GM18858 (cell line): Measurements from ENCODE around the gene ARHGEF16.

ENCODE experiments used
- ATAC-seq: cut with Tn5 transposase; IDR thresholded peaks from one replicate; pipeline ENCODE4 v1.9.1; 2021; ENCODE audit not compliant: unreplicated experiment

Gene ARHGEF16

GRCh38 chr1:3466366-3467075 lies 12.1 kb downstream of the ARHGEF16 start:
- ATAC-seq, result no peak

- ATAC-seq, result no peak
These were observed 12.9 kb downstream of the ARHGEF16 start for GRCh38 chr1:3467096-3468036.

GRCh38 chr1:3468236-3469103 lies 14.0 kb downstream of the ARHGEF16 start:
- ATAC-seq, result no peak

DNA sequence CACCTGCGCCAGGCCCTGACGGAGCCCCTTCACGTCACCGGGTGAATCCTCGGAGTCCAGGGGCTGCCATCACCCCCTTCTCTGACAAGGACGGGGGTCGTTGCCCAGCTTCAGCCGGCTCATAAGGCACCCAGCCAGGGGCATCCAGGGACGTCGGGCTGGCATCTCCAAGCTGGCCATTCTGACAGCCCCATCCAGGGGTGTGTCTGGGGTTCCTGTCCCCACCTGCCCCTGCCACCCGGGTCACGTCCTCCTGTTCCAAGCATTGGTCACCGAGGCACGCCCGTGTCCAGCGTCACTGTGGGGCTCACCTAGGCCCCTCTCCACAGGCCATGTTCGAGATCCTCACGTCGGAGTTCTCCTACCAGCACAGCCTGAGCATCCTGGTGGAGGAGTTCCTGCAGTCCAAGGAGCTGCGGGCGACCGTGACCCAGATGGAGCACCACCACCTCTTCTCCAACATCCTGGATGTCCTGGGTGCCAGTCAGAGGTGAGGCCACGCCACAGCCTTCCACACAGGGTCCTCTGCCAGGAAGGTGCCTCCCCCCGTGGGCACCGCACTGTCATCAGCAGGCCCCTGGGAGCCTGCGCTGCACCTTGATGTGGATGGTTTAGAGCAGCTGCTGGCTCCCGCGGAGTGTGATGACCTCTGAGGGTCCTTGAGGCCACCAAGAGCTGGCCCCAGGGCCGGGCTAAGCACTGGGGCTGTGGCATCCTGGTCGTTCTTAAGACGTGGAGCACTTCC lies 14.8 kb downstream of the ARHGEF16 start:
- ATAC-seq, result no peak

DNA sequence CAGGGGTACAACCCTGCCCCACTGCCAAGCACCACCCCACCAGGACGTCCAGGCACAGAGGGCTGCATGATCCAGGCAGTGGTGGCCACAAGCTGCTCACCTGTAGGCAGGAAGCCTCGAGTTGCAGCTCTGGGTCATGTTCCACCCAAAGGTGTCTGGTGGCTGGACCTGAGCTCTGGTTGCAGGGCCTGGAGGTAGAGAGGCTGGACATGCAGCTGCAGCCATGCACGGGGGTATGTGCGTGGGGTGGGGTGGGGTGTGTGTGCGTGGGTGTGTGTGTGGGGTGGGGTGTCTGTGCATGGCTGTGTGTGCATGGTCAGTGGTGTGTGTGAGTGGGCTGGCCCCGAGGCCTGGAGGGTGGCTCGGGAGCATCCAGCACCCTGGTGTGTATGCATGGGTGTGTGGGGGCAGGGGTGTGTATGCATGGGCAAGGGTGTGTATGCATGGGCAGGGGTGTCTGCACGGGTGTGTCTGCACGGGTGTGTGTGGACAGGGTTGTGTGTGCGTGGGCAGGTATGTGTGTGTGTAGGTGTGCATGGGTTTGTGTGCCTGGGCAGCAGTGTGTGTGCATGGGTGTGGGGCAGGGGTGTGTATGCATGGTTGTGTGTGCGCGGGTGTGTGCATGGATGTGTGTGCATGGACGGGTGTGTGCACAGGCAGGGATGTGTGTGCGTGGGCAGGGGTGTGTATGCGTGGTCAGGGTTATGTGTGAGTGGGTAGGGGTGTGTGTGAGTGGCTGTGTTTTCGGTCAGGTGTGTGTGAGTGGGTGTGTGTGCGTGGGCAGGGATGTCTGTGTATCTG lies 15.6 kb downstream of the ARHGEF16 start:
- ATAC-seq, result no peak

- ATAC-seq, result no peak
These were observed 16.3 kb downstream of the ARHGEF16 start for GRCh38 chr1:3470650-3471355.

DNA sequence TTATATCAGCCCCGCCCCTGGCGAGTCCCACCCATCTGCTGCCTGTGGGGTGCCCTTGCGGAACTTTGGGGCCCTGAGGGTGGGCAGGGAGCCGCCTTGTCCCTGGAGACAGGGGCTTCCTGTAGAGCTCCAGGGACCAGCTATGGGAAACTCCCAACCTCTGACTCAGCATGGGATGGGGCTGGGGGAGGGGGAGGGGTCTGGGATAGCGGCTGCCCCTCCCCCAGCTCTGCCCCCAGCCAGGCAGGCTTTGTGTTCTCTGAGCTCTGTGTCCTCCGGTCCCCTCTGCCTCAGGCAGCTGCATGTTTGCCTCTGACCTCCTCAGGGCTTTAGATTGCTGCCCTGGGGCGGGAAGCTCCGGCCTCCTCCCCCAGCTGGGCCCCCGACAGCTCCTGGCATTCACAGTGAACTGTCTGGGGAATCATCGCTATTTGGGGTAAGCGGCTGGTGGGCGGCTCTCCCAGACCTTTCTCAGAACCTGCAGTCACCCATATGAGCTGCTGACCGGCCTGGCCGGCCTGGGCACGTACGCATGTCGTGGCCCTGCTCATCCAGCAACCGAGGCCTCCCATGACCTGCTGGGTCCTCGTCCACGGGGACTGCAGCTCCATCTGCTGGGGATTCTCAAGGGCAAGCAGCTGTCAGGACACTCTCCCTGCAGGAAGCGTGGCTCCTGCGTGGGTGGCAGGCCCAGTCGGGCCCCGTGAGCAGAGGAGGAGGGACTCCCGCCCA lies 17.1 kb downstream of the ARHGEF16 start:
- no peak for ATAC-seq

- ATAC-seq, result no peak
These were observed 17.8 kb downstream of the ARHGEF16 start for GRCh38 chr1:3472088-3472850.

- ATAC-seq, result no peak
These were observed 18.4 kb downstream of the ARHGEF16 start for GRCh38 chr1:3472906-3473305.

DNA sequence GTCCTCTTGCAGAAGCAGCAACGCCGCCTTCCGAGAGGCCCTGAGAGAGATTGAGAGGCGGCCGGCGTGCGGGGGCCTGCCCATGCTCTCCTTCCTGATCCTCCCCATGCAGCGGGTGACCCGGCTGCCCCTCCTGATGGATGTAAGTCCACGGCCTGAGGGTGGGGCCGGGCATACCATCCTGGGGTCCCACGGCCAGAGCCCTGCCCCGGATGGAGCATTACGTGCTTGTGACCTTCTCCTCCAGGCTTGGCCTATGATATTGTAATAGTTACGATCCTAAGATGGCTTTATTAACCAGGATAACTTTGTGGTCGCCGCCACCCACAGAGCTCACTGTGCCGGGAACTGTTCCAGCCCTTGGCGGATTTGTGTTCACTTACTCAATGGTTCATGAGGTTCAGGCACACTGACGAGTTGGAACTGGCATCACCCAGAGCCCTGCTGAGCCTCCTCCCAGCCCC lies 18.9 kb downstream of the ARHGEF16 start:
- ATAC-seq, result no peak

- no peak for ATAC-seq
These were observed 19.6 kb downstream of the ARHGEF16 start for GRCh38 chr1:3474016-3474415.

DNA sequence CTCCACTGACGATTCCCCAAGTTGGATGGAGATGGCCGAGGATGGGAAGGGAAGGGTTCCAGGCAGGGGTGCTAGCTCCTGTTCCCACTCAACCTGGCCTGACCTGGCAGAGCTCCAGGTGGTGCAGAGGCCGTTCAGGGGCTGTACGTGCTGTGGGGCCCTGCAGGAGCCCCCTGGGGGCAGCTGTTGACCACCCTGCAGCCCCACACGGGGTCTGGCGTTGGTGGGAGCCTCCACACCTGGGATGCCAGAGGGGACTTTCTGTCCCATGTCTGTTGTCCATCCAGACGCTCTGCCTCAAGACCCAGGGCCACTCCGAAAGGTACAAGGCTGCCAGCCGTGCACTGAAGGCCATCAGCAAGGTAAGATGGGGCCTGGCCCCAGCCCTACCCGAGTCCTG lies 20.0 kb downstream of the ARHGEF16 start:
- ATAC-seq, result no peak

GRCh38 chr1:3475839-3476573 lies 21.5 kb downstream of the ARHGEF16 start:
- ATAC-seq, result no peak

- no peak for ATAC-seq
These were observed 22.2 kb downstream of the ARHGEF16 start for GRCh38 chr1:3476666-3477065.

- ATAC-seq, result no peak
These were observed 23.0 kb downstream of the ARHGEF16 start for GRCh38 chr1:3477241-3477995.

DNA sequence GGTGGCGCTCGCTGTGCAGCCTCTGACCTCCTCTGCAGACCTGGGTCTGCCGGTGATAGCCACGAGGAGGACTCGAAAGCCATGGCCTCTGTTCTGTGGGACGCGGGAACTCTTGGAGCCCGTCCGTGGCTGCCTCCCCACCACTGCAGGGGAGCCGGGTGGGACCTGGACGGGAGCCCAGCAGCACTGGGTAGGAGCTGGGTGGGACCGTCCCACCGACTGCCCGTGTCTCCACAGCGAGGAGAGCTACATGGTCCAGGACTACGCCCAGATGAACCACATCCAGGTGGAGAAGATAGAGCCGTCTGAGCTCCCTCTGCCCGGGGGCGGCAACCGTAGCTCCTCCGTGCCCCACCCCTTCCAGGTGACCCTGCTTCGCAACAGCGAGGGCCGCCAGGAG lies 23.7 kb downstream of the ARHGEF16 start:
- no peak for ATAC-seq
